Kidney epithelial cell (primary cell): Measurements from ENCODE around the gene RPN1. TPM values are rescaled to one million over a fixed set of nuclear protein-coding genes. Genes with fewer than 3 reads are reported as not detected.

Experiments
- DNase-seq: peaks from one replicate; pipeline ENCODE4 v3.0.0-alpha.2; 2010; ENCODE audit warnings: low read depth
- H3K27me3 ChIP-seq: 2 replicates; pipeline ENCODE4 v1.6.0; 2011; ENCODE audit warnings: low read length; ENCODE audit not compliant: control insufficient read depth, insufficient read depth
- H3K36me3 ChIP-seq: 2 replicates; pipeline ENCODE4 v1.5.1; 2011; ENCODE audit warnings: low read length; ENCODE audit not compliant: control insufficient read depth, insufficient read depth
- H3K4me3 ChIP-seq: 2 replicates; pipeline ENCODE4 v1.5.1; 2011; ENCODE audit warnings: low read depth, mild to moderate bottlenecking, control low read depth, low read length
- CTCF ChIP-seq: IDR thresholded peaks from 2 replicates; pipeline ENCODE4 v1.5.1; 2011; ENCODE audit warnings: mild to moderate bottlenecking, moderate library complexity, low read length, control low read depth, inconsistent platforms; ENCODE audit not compliant: insufficient read depth, poor library complexity, severe bottlenecking
- total RNA-seq: library from RNA; depleted of rRNA; stranded (reverse); fragments of >200 nt; gene quantifications from 2 replicates; pipeline ENCODE4 v1.2.3, GENCODE V29; 2015

Gene RPN1
- total RNA-seq, 1 donor from 2014 or later = 362 TPM

GRCh38 chr3:128634075-128634611 is 16.5 kb downstream of the RPN1 start:
- TF ChIP-seq CTCF = no peak
- Histone ChIP-seq H3K4me3 (no peak overlapping the region), H3K27me3 (no peaks in the 10 kb centered on the region), H3K36me3 (peaks cover 3% of the 10 kb centered on the region)
- DNase-seq = no peak

GRCh38 chr3:128632301-128632700 is 18.3 kb downstream of the RPN1 start:
- DNase-seq = no peak
- TF ChIP-seq CTCF = no peak
- Histone ChIP-seq H3K36me3 (peaks cover 1% of the 10 kb centered on the region), H3K27me3 (no peaks in the 10 kb centered on the region), H3K4me3 (no peak overlapping the region)

- Histone ChIP-seq H3K36me3 (peaks cover 4% of the 10 kb centered on the region), H3K4me3 (no peak overlapping the region), H3K27me3 (no peaks in the 10 kb centered on the region)
- TF ChIP-seq CTCF = no peak
- no peak for DNase-seq
These were observed 20.7 kb downstream of the RPN1 start for GRCh38 chr3:128629936-128630335.

GRCh38 chr3:128625409-128625945 is 25.1 kb downstream of the RPN1 start:
- no peaks in the 10 kb centered on the region for H3K27me3 ChIP-seq
- no peak overlapping the region for H3K4me3 ChIP-seq
- no peak for DNase-seq
- H3K36me3 ChIP-seq = peaks cover 11% of the 10 kb centered on the region
- no peak for TF ChIP-seq CTCF

- DNase-seq = no peak
- Histone ChIP-seq H3K4me3 (no peak overlapping the region), H3K36me3 (peaks cover 10% of the 10 kb centered on the region), H3K27me3 (no peaks in the 10 kb centered on the region)
- TF ChIP-seq CTCF = no peak
These were observed 26.0 kb downstream of the RPN1 start for GRCh38 chr3:128624526-128625138.
